CD8-positive, alpha-beta memory T cell (primary cell): ENCODE data around the gene GRIK4. TPM values are rescaled to one million over a fixed set of nuclear protein-coding genes. Genes with fewer than 3 reads are reported as not detected.
A peak's percentile ranks its signal among the peaks of the same experiment; 100 is the strongest.

ENCODE experiments used
- CTCF ChIA-PET: fragments of 350-600 bp; sonication (Branson Sonifier 250); formaldehyde crosslinking; loops from one replicate; lab custom pipeline; 2021; ENCODE audit warnings: antibody characterized with exemption; lab: Charles Lee
- POLR2A ChIA-PET: fragments of 350-600 bp; sonication (Branson Sonifier 250); formaldehyde crosslinking; loops from one replicate; lab custom pipeline; 2021; ENCODE audit warnings: antibody characterized with exemption; lab: Charles Lee
- DNase-seq, 5 donors: peaks; one replicate each; pipeline versions ENCODE4 v3.0.0 to v3.0.0-alpha.2; 2020 to 2022; ENCODE audit warnings: mixed read lengths in 1 of 5
- H3K27ac ChIP-seq: one replicate; pipeline ENCODE4 v1.7.0; 2013; ENCODE audit warnings: low read depth, mild to moderate bottlenecking, low read length, moderate library complexity
- H3K27me3 ChIP-seq: 2 replicates; pipeline ENCODE4 v1.7.0; 2013; ENCODE audit warnings: low read length, mild to moderate bottlenecking; ENCODE audit not compliant: insufficient read depth, poor library complexity, severe bottlenecking
- H3K36me3 ChIP-seq: 2 replicates; pipeline ENCODE4 v1.7.0; 2013; ENCODE audit warnings: mild to moderate bottlenecking, low read length, moderate library complexity; ENCODE audit not compliant: insufficient read depth
- H3K4me1 ChIP-seq: 2 replicates; pipeline ENCODE4 v1.7.0; 2013; ENCODE audit warnings: mild to moderate bottlenecking, low read length, moderate library complexity; ENCODE audit not compliant: insufficient read depth
- H3K4me3 ChIP-seq: 2 replicates; pipeline ENCODE4 v1.7.0; 2013; ENCODE audit warnings: mild to moderate bottlenecking, low read length
- H3K9me3 ChIP-seq: 2 replicates; pipeline ENCODE4 v1.7.0; 2013; ENCODE audit warnings: mild to moderate bottlenecking, low read length
- H3K27ac Mint-ChIP-seq, 8 donors: one replicate each; pipeline ENCODE4 v1.8.0; 2020 to 2021; ENCODE audit warnings: mixed read lengths in 8 of 8, mild to moderate bottlenecking in 6 of 8, inconsistent platforms in 3 of 8, moderate library complexity in 3 of 8
- H3K27me3 Mint-ChIP-seq, 2 donors: one replicate each; pipeline ENCODE4 v1.8.0; 2020 to 2021; ENCODE audit warnings: mixed read lengths in 2 of 2, mild to moderate bottlenecking in 1 of 2, moderate library complexity in 1 of 2
- H3K36me3 Mint-ChIP-seq, 3 donors: one replicate each; pipeline ENCODE4 v1.8.0; 2020 to 2021; ENCODE audit warnings: mixed read lengths in 3 of 3, inconsistent platforms in 1 of 3, mild to moderate bottlenecking in 1 of 3
- H3K4me1 Mint-ChIP-seq, 3 donors: one replicate each; pipeline ENCODE4 v1.8.0; 2020 to 2021; ENCODE audit warnings: mixed read lengths in 3 of 3, inconsistent platforms in 1 of 3, mild to moderate bottlenecking in 1 of 3
- H3K4me3 Mint-ChIP-seq, 7 donors: one replicate each; pipeline ENCODE4 v1.8.0; 2020 to 2021; ENCODE audit warnings: mixed read lengths in 7 of 7, mild to moderate bottlenecking in 6 of 7, moderate library complexity in 4 of 7, inconsistent platforms in 2 of 7
- H3K9me3 Mint-ChIP-seq, 5 donors: one replicate each; pipeline ENCODE4 v1.8.0; 2020 to 2022; ENCODE audit warnings: mixed read lengths in 5 of 5, mild to moderate bottlenecking in 3 of 5, moderate library complexity in 2 of 5, inconsistent platforms in 1 of 5
- polyA plus RNA-seq: library from polyadenylated mRNA; unstranded; fragments of 300-500 nt; fragmentation: Illumina TruSeq; gene quantifications from one replicate; pipeline ENCODE4 v1.2.3, GENCODE V29; 2021
- total RNA-seq, 2 experiments: library from RNA; stranded (reverse); gene quantifications; one replicate each; pipeline ENCODE4 v1.2.3, GENCODE V29; 2021

Gene GRIK4
- total and polyA plus RNA-seq, 3 experiments from 2014 or later = 0.07 TPM; not detected in 2

- Histone ChIP-seq H3K4me3 (no peak overlapping the region), H3K36me3 (no peaks in the 10 kb centered on the region), H3K4me1 (no peaks in the 10 kb centered on the region), H3K27ac (no peak overlapping the region), H3K27me3 (no peaks in the 10 kb centered on the region), H3K9me3 (no peaks in the 10 kb centered on the region)
- ChIA-PET POLR2A (no interaction called here), CTCF (interaction anchor here (1.2 to 1.3 kb wide), 2 partner anchors 9 to 20 kb away, joined by 3 to 5 read pairs; no protein-coding TSS in a partner anchor)
- DNase-seq = peak in 3 of 5 donors; percentile 16 to 32 (median 23)
- Mint-ChIP-seq H3K9me3 (no peaks in the 10 kb centered on the region), H3K27me3 (peaks cover 8 to 29% of the 10 kb centered on the region in 2 donors), H3K27ac (no peak overlapping the region), H3K36me3 (no peaks in the 10 kb centered on the region), H3K4me3 (no peak overlapping the region), H3K4me1 (peaks cover 0 to 15% (median 0%) of the 10 kb centered on the region in 3 donors)
Measured at GRCh38 chr11:120801801-120802689, 290.5 kb downstream of the GRIK4 start.

GRCh38 chr11:120805960-120806555, 294.5 kb downstream of the GRIK4 start:
- Histone ChIP-seq H3K9me3 (no peaks in the 10 kb centered on the region), H3K27ac (no peak overlapping the region), H3K4me3 (no peak overlapping the region), H3K27me3 (no peaks in the 10 kb centered on the region), H3K36me3 (no peaks in the 10 kb centered on the region), H3K4me1 (no peaks in the 10 kb centered on the region)
- DNase-seq = no peak
- peaks cover 13 to 39% of the 10 kb centered on the region in 2 donors for H3K27me3 Mint-ChIP-seq
- H3K9me3 Mint-ChIP-seq = no peaks in the 10 kb centered on the region
- H3K36me3 Mint-ChIP-seq = no peaks in the 10 kb centered on the region
- ChIA-PET POLR2A (no interaction called here), CTCF (no interaction called here)
- peaks cover 0 to 15% (median 0%) of the 10 kb centered on the region in 3 donors for H3K4me1 Mint-ChIP-seq
- H3K27ac Mint-ChIP-seq = peak overlapping the region in 1 of 8 donors; percentile 58
- peak overlapping the region in 3 of 7 donors; percentile 49 to 50 (median 50) for H3K4me3 Mint-ChIP-seq

GRCh38 chr11:120807414-120808150, 296.0 kb downstream of the GRIK4 start:
- no peaks in the 10 kb centered on the region for H3K36me3 Mint-ChIP-seq
- no peak overlapping the region for H3K27ac ChIP-seq
- H3K4me3 Mint-ChIP-seq = no peak overlapping the region
- H3K36me3 ChIP-seq = no peaks in the 10 kb centered on the region
- H3K27me3 ChIP-seq = no peaks in the 10 kb centered on the region
- H3K4me1 ChIP-seq = no peaks in the 10 kb centered on the region
- ChIA-PET CTCF (no interaction called here), POLR2A (no interaction called here)
- DNase-seq = no peak
- no peaks in the 10 kb centered on the region for H3K9me3 ChIP-seq
- H3K27ac Mint-ChIP-seq = peak overlapping the region in 1 of 8 donors; percentile 11
- H3K9me3 Mint-ChIP-seq = no peaks in the 10 kb centered on the region
- H3K4me3 ChIP-seq = no peak overlapping the region
- peaks cover 13 to 33% of the 10 kb centered on the region in 2 donors for H3K27me3 Mint-ChIP-seq
- peaks cover 0 to 11% (median 0%) of the 10 kb centered on the region in 3 donors for H3K4me1 Mint-ChIP-seq

GRCh38 chr11:120808616-120809050, 297.1 kb downstream of the GRIK4 start:
- Mint-ChIP-seq H3K27ac (peak overlapping the region in 1 of 8 donors; percentile 66), H3K4me3 (no peak overlapping the region), H3K9me3 (no peaks in the 10 kb centered on the region), H3K4me1 (peaks cover 0 to 11% (median 0%) of the 10 kb centered on the region in 3 donors), H3K36me3 (no peaks in the 10 kb centered on the region), H3K27me3 (peaks cover 16 to 27% of the 10 kb centered on the region in 2 donors)
- ChIA-PET CTCF (no interaction called here), POLR2A (no interaction called here)
- H3K27me3 ChIP-seq = no peaks in the 10 kb centered on the region
- no peaks in the 10 kb centered on the region for H3K36me3 ChIP-seq
- DNase-seq = no peak
- no peaks in the 10 kb centered on the region for H3K9me3 ChIP-seq
- no peak overlapping the region for H3K4me3 ChIP-seq
- no peak overlapping the region for H3K27ac ChIP-seq
- H3K4me1 ChIP-seq = no peaks in the 10 kb centered on the region

- no peak overlapping the region for H3K27ac Mint-ChIP-seq
- no peak for DNase-seq
- H3K27me3 ChIP-seq = no peaks in the 10 kb centered on the region
- H3K36me3 ChIP-seq = no peaks in the 10 kb centered on the region
- H3K36me3 Mint-ChIP-seq = no peaks in the 10 kb centered on the region
- no peaks in the 10 kb centered on the region for H3K9me3 ChIP-seq
- peaks cover 18 to 28% of the 10 kb centered on the region in 2 donors for H3K27me3 Mint-ChIP-seq
- H3K9me3 Mint-ChIP-seq = no peaks in the 10 kb centered on the region
- no peak overlapping the region for H3K4me3 Mint-ChIP-seq
- ChIA-PET POLR2A (no interaction called here), CTCF (no interaction called here)
- H3K4me3 ChIP-seq = no peak overlapping the region
- no peaks in the 10 kb centered on the region for H3K4me1 ChIP-seq
- peaks cover 0 to 11% (median 0%) of the 10 kb centered on the region in 3 donors for H3K4me1 Mint-ChIP-seq
- H3K27ac ChIP-seq = no peak overlapping the region
Measured at GRCh38 chr11:120810251-120810650, 298.7 kb downstream of the GRIK4 start.

- no peak overlapping the region for H3K4me3 Mint-ChIP-seq
- no peak overlapping the region for H3K27ac Mint-ChIP-seq
- no peaks in the 10 kb centered on the region for H3K9me3 Mint-ChIP-seq
- H3K4me1 Mint-ChIP-seq = peaks cover 0 to 3% (median 0%) of the 10 kb centered on the region in 3 donors
- ChIA-PET POLR2A (no interaction called here), CTCF (no interaction called here)
- H3K27ac ChIP-seq = no peak overlapping the region
- H3K4me3 ChIP-seq = no peak overlapping the region
- H3K36me3 ChIP-seq = no peaks in the 10 kb centered on the region
- no peaks in the 10 kb centered on the region for H3K27me3 ChIP-seq
- H3K27me3 Mint-ChIP-seq = peaks cover 14 to 25% of the 10 kb centered on the region in 2 donors
- DNase-seq = no peak
- H3K9me3 ChIP-seq = no peaks in the 10 kb centered on the region
- no peaks in the 10 kb centered on the region for H3K36me3 Mint-ChIP-seq
- H3K4me1 ChIP-seq = no peaks in the 10 kb centered on the region
Measured at GRCh38 chr11:120811199-120811598, 299.7 kb downstream of the GRIK4 start.

- no peaks in the 10 kb centered on the region for H3K27me3 ChIP-seq
- H3K9me3 Mint-ChIP-seq = no peaks in the 10 kb centered on the region
- ChIA-PET POLR2A (no interaction called here), CTCF (no interaction called here)
- H3K36me3 ChIP-seq = no peaks in the 10 kb centered on the region
- H3K4me3 ChIP-seq = no peak overlapping the region
- H3K27ac ChIP-seq = no peak overlapping the region
- no peak overlapping the region for H3K4me3 Mint-ChIP-seq
- no peaks in the 10 kb centered on the region for H3K4me1 ChIP-seq
- H3K9me3 ChIP-seq = no peaks in the 10 kb centered on the region
- no peak for DNase-seq
- no peaks in the 10 kb centered on the region for H3K36me3 Mint-ChIP-seq
- peaks cover 15 to 23% of the 10 kb centered on the region in 2 donors for H3K27me3 Mint-ChIP-seq
- H3K4me1 Mint-ChIP-seq = no peaks in the 10 kb centered on the region
- H3K27ac Mint-ChIP-seq = no peak overlapping the region
Measured at GRCh38 chr11:120811731-120812130, 300.2 kb downstream of the GRIK4 start.
